Neural crest cell (in vitro differentiated cells): ENCODE data around the gene PCED1B. TPM values are rescaled to one million over a fixed set of nuclear protein-coding genes. Genes with fewer than 3 reads are reported as not detected.

Experiments
- DNase-seq: peaks from one replicate; pipeline ENCODE4 v3.0.0; 2021; ENCODE audit warnings: low read depth, mixed read lengths, low spot score
- H3K27ac Mint-ChIP-seq: one replicate; pipeline ENCODE4 v1.8.0; 2021; ENCODE audit warnings: mild to moderate bottlenecking, mixed read lengths; ENCODE audit not compliant: unreplicated experiment
- H3K27me3 Mint-ChIP-seq: 2 replicates; pipeline ENCODE4 v1.8.0; 2021; ENCODE audit warnings: low read depth, mild to moderate bottlenecking, mixed read lengths
- H3K36me3 Mint-ChIP-seq: 2 replicates; pipeline ENCODE4 v1.8.0; 2021; ENCODE audit warnings: low read depth, mild to moderate bottlenecking, mixed read lengths
- H3K4me1 Mint-ChIP-seq: 2 replicates; pipeline ENCODE4 v1.8.0; 2021; ENCODE audit warnings: mixed read lengths
- H3K4me3 Mint-ChIP-seq: one replicate; pipeline ENCODE4 v1.8.0; 2021; ENCODE audit warnings: mild to moderate bottlenecking, mixed read lengths
- H3K9me3 Mint-ChIP-seq: 2 replicates; pipeline ENCODE4 v1.8.0; 2021; ENCODE audit warnings: mixed read lengths
- CTCF ChIP-seq: fragments of 200-600 bp; sonication (generic); conservative IDR thresholded peaks from 2 replicates; pipeline ENCODE4 v1.5.0; 2021; ENCODE audit warnings: antibody characterized with exemption, mild to moderate bottlenecking
- total RNA-seq: library from RNA; stranded (reverse); gene quantifications from 2 replicates; pipeline ENCODE4 v1.2.1, GENCODE V29; 2021

The PCED1B gene
- total RNA-seq, 1 donor from 2014 or later: 0.47 TPM

- no peak for TF ChIP-seq CTCF
- no peak overlapping the region for H3K27ac Mint-ChIP-seq
- H3K4me1 Mint-ChIP-seq: peaks cover 20% of the 10 kb centered on the region
- no peak overlapping the region for H3K4me3 Mint-ChIP-seq
- H3K9me3 Mint-ChIP-seq: peaks cover 2% of the 10 kb centered on the region
- DNase-seq: no peak
- no peaks in the 10 kb centered on the region for H3K36me3 Mint-ChIP-seq
- H3K27me3 Mint-ChIP-seq: no peaks in the 10 kb centered on the region
Measured at GRCh38 chr12:47272412-47273190, 193.2 kb downstream of the PCED1B start.

- DNase-seq: no peak
- no peak for TF ChIP-seq CTCF
- Mint-ChIP-seq H3K27me3 (no peaks in the 10 kb centered on the region), H3K9me3 (peaks cover 2% of the 10 kb centered on the region), H3K36me3 (no peaks in the 10 kb centered on the region), H3K4me3 (no peak overlapping the region), H3K27ac (no peak overlapping the region), H3K4me1 (peaks cover 20% of the 10 kb centered on the region)
Measured at GRCh38 chr12:47273191-47273626, 193.8 kb downstream of the PCED1B start.

GRCh38 chr12:47274760-47275159, 195.3 kb downstream of the PCED1B start:
- Mint-ChIP-seq H3K4me1 (peaks cover 20% of the 10 kb centered on the region), H3K4me3 (no peak overlapping the region)

GRCh38 chr12:47276253-47276620, 196.8 kb downstream of the PCED1B start:
- Mint-ChIP-seq H3K4me1 (peaks cover 20% of the 10 kb centered on the region), H3K27ac (no peak overlapping the region), H3K4me3 (no peak overlapping the region), H3K9me3 (no peaks in the 10 kb centered on the region), H3K36me3 (no peaks in the 10 kb centered on the region), H3K27me3 (no peaks in the 10 kb centered on the region)
- TF ChIP-seq CTCF: no peak
- DNase-seq: no peak

More at GRCh38 chr12:47274760-47275159, 195.3 kb downstream of the PCED1B start:
- no peak overlapping the region for H3K27ac Mint-ChIP-seq
- DNase-seq: no peak
- no peak for TF ChIP-seq CTCF
- no peaks in the 10 kb centered on the region for H3K36me3 Mint-ChIP-seq
- no peaks in the 10 kb centered on the region for H3K9me3 Mint-ChIP-seq
- no peaks in the 10 kb centered on the region for H3K27me3 Mint-ChIP-seq

GRCh38 chr12:47276621-47277309, 197.3 kb downstream of the PCED1B start:
- no peaks in the 10 kb centered on the region for H3K36me3 Mint-ChIP-seq
- H3K27ac Mint-ChIP-seq: peak overlapping the region; percentile 32
- H3K4me3 Mint-ChIP-seq: no peak overlapping the region
- H3K9me3 Mint-ChIP-seq: no peaks in the 10 kb centered on the region
- H3K27me3 Mint-ChIP-seq: no peaks in the 10 kb centered on the region
- no peak for DNase-seq
- no peak for TF ChIP-seq CTCF
- H3K4me1 Mint-ChIP-seq: peaks cover 20% of the 10 kb centered on the region
